GM06990 (cell line): ENCODE results near the gene HIVEP3.

Experiments used
- DNase-seq: peaks from one replicate; pipeline ENCODE4 v3.0.0-alpha.2; 2011; ENCODE audit not compliant: insufficient read length; ENCODE audit errors: extremely low read depth
- H3K27me3 ChIP-seq: replicated peaks from 2 replicates; pipeline ENCODE4 v1.6.0; 2011; ENCODE audit warnings: low read length; ENCODE audit not compliant: control insufficient read depth, insufficient read depth
- H3K36me3 ChIP-seq: 2 replicates; pipeline ENCODE4 v1.5.1; 2011; ENCODE audit warnings: low read length; ENCODE audit not compliant: control insufficient read depth, insufficient read depth
- H3K4me3 ChIP-seq: replicated peaks from 2 replicates; pipeline ENCODE4 v1.5.1; 2011; ENCODE audit warnings: low read depth, mild to moderate bottlenecking, control low read depth, low read length
- TF ChIP-seq, protein P1 (sequence below): IDR thresholded peaks from 2 replicates; pipeline ENCODE4 v1.5.1; 2011; ENCODE audit warnings: low read length, control low read depth, mild to moderate bottlenecking, inconsistent platforms; ENCODE audit not compliant: insufficient read depth, poor library complexity, severe bottlenecking

The HIVEP3 gene

DNA sequence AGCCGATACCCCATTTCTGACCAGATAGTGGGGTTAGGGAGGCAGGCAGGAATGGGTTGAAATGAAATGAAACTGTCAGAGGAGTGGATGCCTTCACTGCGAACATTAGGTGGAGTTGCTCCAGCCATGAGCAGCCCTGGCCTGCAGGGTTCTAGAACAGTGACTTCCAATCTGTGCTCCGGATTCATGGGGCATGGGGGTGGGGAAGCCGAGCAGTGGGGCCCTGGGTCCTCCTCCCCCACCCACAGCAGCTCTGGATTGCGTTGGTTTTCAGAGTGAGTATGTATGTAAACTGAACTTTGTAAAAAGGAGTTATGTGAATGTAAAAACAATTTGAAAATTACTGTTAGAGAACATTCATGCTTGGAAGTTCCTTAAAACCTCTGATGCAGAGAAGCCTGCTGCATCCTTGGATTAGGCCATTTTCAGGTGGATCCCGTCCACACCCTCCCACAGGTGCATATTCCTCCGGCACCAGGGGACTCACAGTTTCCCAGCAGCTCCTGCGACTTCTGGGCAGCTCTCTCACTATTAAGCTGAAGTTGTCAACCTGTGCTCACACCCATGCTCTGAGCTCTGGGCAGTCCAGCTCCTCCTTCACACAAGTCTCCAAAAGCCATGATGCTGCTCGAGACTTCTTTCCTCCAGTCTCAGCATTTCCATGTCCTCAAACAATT is 379.8 kb downstream of the HIVEP3 start:
- Histone ChIP-seq H3K36me3 (no peaks in the 10 kb centered on the region; the same call in 1 of the 2 replicates), H3K27me3 (no peaks in the 10 kb centered on the region), H3K4me3 (no peak overlapping the region)
- TF ChIP-seq, protein P1, sequence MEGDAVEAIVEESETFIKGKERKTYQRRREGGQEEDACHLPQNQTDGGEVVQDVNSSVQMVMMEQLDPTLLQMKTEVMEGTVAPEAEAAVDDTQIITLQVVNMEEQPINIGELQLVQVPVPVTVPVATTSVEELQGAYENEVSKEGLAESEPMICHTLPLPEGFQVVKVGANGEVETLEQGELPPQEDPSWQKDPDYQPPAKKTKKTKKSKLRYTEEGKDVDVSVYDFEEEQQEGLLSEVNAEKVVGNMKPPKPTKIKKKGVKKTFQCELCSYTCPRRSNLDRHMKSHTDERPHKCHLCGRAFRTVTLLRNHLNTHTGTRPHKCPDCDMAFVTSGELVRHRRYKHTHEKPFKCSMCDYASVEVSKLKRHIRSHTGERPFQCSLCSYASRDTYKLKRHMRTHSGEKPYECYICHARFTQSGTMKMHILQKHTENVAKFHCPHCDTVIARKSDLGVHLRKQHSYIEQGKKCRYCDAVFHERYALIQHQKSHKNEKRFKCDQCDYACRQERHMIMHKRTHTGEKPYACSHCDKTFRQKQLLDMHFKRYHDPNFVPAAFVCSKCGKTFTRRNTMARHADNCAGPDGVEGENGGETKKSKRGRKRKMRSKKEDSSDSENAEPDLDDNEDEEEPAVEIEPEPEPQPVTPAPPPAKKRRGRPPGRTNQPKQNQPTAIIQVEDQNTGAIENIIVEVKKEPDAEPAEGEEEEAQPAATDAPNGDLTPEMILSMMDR, result no peak
- DNase-seq, result no peak

DNA sequence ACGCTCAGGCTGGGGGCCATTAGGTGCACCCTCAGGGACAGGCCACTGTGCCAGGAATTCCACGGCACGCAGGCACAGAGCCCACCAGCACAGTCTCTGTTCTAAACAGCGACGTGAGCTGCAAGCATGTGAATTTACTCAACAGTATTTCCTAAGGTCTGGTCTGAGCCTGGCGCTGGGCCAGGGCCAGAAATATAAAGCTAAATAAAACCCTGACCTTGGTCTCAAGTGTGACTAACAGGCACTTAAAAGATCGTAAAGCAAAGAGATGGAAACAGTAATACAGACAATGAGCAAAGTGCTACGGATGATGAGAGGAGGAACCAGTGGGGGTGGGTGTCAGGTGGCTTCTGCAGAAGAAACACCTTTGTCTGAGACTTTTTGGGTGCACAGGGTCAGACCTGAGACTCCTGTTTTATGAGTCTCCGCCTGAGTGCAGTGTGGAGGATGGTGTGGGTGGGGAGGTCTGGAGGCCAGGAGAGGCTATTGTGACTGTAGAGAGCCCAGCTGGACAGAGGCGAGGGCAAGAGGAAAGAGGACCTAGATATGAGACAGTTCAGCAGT is 380.9 kb downstream of the HIVEP3 start:
- TF ChIP-seq, protein P1, result no peak
- no peak overlapping the region for H3K4me3 ChIP-seq
- no peak for DNase-seq
- no peaks in the 10 kb centered on the region for H3K36me3 ChIP-seq
- no peaks in the 10 kb centered on the region for H3K27me3 ChIP-seq

DNA sequence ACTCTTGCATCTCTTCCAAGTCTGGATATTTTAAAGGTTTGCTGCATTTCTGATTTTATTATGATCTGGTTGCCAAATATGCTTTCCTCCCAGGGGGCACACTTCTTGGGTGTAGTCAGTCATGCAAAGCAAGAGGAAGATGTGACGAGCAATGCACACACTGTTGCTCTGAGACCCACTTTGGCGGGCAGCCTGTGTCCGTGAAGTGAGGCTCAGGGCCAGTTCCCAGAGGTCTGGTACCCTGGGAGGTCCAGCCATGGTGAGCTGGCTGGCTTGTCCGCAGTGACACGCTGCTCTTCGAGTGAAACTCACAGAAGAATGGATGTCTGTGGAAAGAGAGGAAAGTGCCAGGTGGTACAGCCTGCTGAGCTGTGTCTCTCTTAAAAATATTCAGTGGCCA is 381.5 kb downstream of the HIVEP3 start:
- no peak for DNase-seq
- Histone ChIP-seq H3K36me3 (no peaks in the 10 kb centered on the region), H3K27me3 (no peaks in the 10 kb centered on the region), H3K4me3 (no peak overlapping the region)
- TF ChIP-seq, protein P1, result no peak

DNA sequence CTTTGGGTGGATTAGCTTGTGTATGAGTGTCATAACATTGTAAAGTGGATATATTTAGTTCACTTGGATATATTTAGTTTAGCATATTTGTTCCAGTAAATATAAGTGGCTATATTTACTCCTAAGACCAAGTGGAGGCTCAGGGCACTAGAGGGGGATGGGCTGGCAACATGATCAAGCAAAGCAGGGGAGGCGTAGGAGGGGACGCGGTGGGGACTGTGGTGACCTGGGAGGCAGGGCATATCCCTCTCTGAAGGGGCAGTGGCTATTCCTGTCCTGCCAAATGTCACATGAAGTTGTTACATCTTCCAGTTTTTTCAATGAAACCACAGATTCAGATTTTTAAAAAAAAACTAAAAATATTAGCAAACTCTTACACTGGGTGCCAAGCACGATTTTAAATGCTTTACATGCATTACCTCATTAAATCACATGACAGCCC is 382.3 kb downstream of the HIVEP3 start:
- H3K27me3 ChIP-seq, result no peaks in the 10 kb centered on the region
- TF ChIP-seq, protein P1, result no peak
- no peaks in the 10 kb centered on the region for H3K36me3 ChIP-seq
- no peak overlapping the region for H3K4me3 ChIP-seq
- no peak for DNase-seq

DNA sequence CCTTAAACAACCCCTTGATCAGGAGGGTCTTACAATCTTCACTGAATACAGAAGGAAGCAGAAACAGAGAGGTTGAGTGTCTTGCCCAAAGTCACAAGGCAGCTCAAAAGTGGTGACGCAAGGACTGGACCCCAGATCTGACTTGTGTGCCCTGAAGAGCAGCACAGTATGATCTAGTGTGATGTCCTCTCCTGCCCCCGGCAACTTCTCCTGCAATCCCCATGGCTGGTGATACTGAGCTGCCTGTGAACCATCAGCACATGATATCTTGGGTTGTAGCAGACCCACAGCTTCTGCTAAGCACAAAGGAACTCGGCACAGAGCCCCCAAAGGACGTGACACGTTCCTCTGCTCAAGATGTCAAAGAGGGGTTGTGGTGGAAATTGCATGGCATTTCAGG is 383.0 kb downstream of the HIVEP3 start:
- H3K36me3 ChIP-seq, result no peaks in the 10 kb centered on the region
- no peak for DNase-seq
- TF ChIP-seq, protein P1, result no peak
- H3K4me3 ChIP-seq, result no peak overlapping the region
- no peaks in the 10 kb centered on the region for H3K27me3 ChIP-seq

DNA sequence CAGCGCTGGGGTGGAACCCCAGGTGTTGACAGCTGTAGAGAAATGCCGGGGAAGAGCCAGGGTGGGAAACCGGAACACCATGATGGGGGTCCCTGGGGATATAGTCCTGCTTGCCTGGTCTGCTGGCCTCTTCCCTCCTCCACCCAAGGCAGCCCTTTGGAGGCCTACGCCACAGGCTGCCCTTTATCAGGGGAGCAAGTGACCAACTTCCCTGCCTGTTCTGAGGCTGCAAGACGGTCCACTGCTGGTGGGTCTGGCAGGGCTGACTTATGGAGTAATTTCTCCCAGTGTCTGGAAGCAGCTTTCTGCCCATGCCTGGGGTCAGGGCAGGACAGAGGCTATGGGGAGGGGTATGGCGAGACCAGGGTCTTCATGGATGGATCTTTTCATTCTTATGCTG is 383.4 kb downstream of the HIVEP3 start:
- no peak overlapping the region for H3K4me3 ChIP-seq
- TF ChIP-seq, protein P1, result no peak
- H3K27me3 ChIP-seq, result no peaks in the 10 kb centered on the region
- DNase-seq, result no peak
- H3K36me3 ChIP-seq, result no peaks in the 10 kb centered on the region
